ENCODE results near the gene C6orf89. TPM values are rescaled to one million over a fixed set of nuclear protein-coding genes. Genes with fewer than 3 reads are reported as not detected.

The C6orf89 gene
- total and polyA plus RNA-seq, 11 donors = 34.0 to 86.2 (median 71.4) TPM

- ATAC-seq = peak; percentile 57 to 69 (median 64)
- intact Hi-C loops (cut with DNase I) = loop anchor here in 2 of 10 donors (5.0 to 10.0 kb wide), 3 partner anchors 37 to 230 kb away; no protein-coding TSS in a partner anchor
- Histone ChIP-seq H3K4me1 (peaks cover 4 to 66% (median 29%) of the 10 kb centered on the region in 12 donors), H3K27me3 (peaks cover 0 to 11% (median 0%) of the 10 kb centered on the region in 9 donors), H3K9me3 (no peaks in the 10 kb centered on the region), H3K36me3 (no peaks in the 10 kb centered on the region), H3K4me3 (peak overlapping the region in 3 of 12 donors; percentile 20 to 34 (median 22)), H3K27ac (peak overlapping the region; percentile 41 to 91 (median 74))
- 48 to 58% (median 54%) methylated on average over 19 of the region's 19 CpGs for WGBS, 4 donors
- peak; percentile 36 to 90 (median 72) for DNase-seq
- no peak for TF ChIP-seq POLR2A (IDR thresholded peaks at IDR 0.05)
- TF ChIP-seq, protein P1, sequence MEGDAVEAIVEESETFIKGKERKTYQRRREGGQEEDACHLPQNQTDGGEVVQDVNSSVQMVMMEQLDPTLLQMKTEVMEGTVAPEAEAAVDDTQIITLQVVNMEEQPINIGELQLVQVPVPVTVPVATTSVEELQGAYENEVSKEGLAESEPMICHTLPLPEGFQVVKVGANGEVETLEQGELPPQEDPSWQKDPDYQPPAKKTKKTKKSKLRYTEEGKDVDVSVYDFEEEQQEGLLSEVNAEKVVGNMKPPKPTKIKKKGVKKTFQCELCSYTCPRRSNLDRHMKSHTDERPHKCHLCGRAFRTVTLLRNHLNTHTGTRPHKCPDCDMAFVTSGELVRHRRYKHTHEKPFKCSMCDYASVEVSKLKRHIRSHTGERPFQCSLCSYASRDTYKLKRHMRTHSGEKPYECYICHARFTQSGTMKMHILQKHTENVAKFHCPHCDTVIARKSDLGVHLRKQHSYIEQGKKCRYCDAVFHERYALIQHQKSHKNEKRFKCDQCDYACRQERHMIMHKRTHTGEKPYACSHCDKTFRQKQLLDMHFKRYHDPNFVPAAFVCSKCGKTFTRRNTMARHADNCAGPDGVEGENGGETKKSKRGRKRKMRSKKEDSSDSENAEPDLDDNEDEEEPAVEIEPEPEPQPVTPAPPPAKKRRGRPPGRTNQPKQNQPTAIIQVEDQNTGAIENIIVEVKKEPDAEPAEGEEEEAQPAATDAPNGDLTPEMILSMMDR (IDR thresholded peaks at IDR 0.05) = no peak
Measured at GRCh38 chr6:36844232-36845170, 41.3 kb upstream of the C6orf89 start.

- H3K27ac ChIP-seq = peak overlapping the region in 11 of 12 donors; percentile 2 to 87 (median 71)
- no peak overlapping the region for H3K4me3 ChIP-seq
- WGBS, 4 donors = 85 to 97% (median 93%) methylated on average over 4 of the region's 4 CpGs
- no peak for ATAC-seq
- H3K36me3 ChIP-seq = no peaks in the 10 kb centered on the region
- peaks cover 2 to 70% (median 33%) of the 10 kb centered on the region in 12 donors for H3K4me1 ChIP-seq
- intact Hi-C loops (cut with DNase I) = loop anchor here in 1 of 10 donors (10.0 kb wide), 1 partner anchor 230 kb away; no protein-coding TSS in a partner anchor
- H3K9me3 ChIP-seq = no peaks in the 10 kb centered on the region
- H3K27me3 ChIP-seq = peaks cover 0 to 6% (median 0%) of the 10 kb centered on the region in 9 donors
- TF ChIP-seq, protein P1 (IDR thresholded peaks at IDR 0.05) = no peak
- no peak for TF ChIP-seq POLR2A (IDR thresholded peaks at IDR 0.05)
- peak in 3 of 5 donors; percentile 29 to 59 (median 52) for DNase-seq
Measured at GRCh38 chr6:36845233-36845632, 40.5 kb upstream of the C6orf89 start.

GRCh38 chr6:36847152-36847551, 38.6 kb upstream of the C6orf89 start:
- intact Hi-C loops (cut with DNase I) = loop anchor here in 1 of 10 donors (10.0 kb wide), 1 partner anchor 232 kb away; no protein-coding TSS in a partner anchor
- no peak for TF ChIP-seq POLR2A (IDR thresholded peaks at IDR 0.05)
- TF ChIP-seq, protein P1 (IDR thresholded peaks at IDR 0.05) = no peak
- peaks cover 0 to 73% (median 32%) of the 10 kb centered on the region in 12 donors for H3K4me1 ChIP-seq
- H3K27me3 ChIP-seq = no peaks in the 10 kb centered on the region
- no peaks in the 10 kb centered on the region for H3K36me3 ChIP-seq
- DNase-seq (peak in 1 of 5 donors; percentile 3), ATAC-seq (no peak)
- 96 to 97% (median 96%) methylated on average over 4 of the region's 4 CpGs for WGBS, 4 donors
- H3K4me3 ChIP-seq = no peak overlapping the region
- H3K9me3 ChIP-seq = no peaks in the 10 kb centered on the region
- H3K27ac ChIP-seq = peak overlapping the region in 10 of 12 donors; percentile 75 to 98 (median 80)

DNA sequence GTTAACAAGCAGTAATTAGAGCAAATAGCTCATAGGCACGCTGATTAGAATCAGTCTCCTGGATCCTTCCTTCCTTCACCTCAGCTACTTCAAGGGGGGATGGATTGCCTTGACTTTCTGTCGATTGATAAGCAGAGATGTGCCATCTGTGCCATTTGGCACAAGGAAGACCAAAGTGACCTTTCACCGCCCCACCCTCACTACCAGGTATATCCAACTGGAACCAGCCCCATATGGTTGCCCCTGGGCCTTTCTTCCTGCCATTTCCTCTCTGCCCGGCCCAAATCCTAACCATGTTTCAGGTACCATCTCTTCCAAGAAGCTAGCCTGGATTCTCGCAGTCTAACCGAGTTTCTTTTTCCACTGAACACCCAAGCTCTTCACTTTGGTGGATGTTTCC, 37.8 kb upstream of the C6orf89 start:
- peak overlapping the region; percentile 75 to 98 (median 80) for H3K27ac ChIP-seq
- DNase-seq (peak in 1 of 5 donors; percentile 18), ATAC-seq (no peak)
- intact Hi-C loops (cut with DNase I) = loop anchor here in 2 of 10 donors (2.0 to 10.0 kb wide), 2 partner anchors 81 to 233 kb away; no protein-coding TSS in a partner anchor
- TF ChIP-seq, protein P1 (IDR thresholded peaks at IDR 0.05) = no peak
- no peak for TF ChIP-seq POLR2A (IDR thresholded peaks at IDR 0.05)
- H3K4me1 ChIP-seq = peaks cover 0 to 79% (median 40%) of the 10 kb centered on the region in 12 donors
- no peaks in the 10 kb centered on the region for H3K36me3 ChIP-seq
- no peaks in the 10 kb centered on the region for H3K27me3 ChIP-seq
- 90 to 97% (median 92%) methylated on average over 6 of the region's 6 CpGs for WGBS, 4 donors
- no peaks in the 10 kb centered on the region for H3K9me3 ChIP-seq
- peak overlapping the region in 1 of 12 donors; percentile 2 for H3K4me3 ChIP-seq
